LNCaP clone FGC (cell line): ENCODE data around the gene OR13C2.
"Not testable (repeated sequence)": the region's sequence is repeated elsewhere in the genome, so short reads cannot be mapped to it uniquely, and the experiment has no call there.

ENCODE experiments used
- DNase-seq: peaks from one replicate; pipeline ENCODE4 v3.0.0-alpha.2; 2011; ENCODE audit warnings: low read depth
- H3K4me3 ChIP-seq: 2 replicates; pipeline ENCODE4 v1.5.1; 2011; ENCODE audit warnings: mild to moderate bottlenecking, low read depth, low read length, control low read depth
- CTCF ChIP-seq: IDR thresholded peaks from 2 replicates; pipeline ENCODE4 v1.5.1; 2012; ENCODE audit warnings: mild to moderate bottlenecking; ENCODE audit not compliant: control insufficient read depth, insufficient read depth; ENCODE audit errors: extremely low read depth

OR13C2 gene

GRCh38 chr9:104606152-104606551, 725 bp upstream of the OR13C2 start:
- TF ChIP-seq CTCF, result no peak
- H3K4me3 ChIP-seq, result no peak overlapping the region
- DNase-seq, result no peak

GRCh38 chr9:104604801-104605200, 626 bp downstream of the OR13C2 start:
- no peak for TF ChIP-seq CTCF
- no peak overlapping the region for H3K4me3 ChIP-seq
- no peak for DNase-seq

DNA sequence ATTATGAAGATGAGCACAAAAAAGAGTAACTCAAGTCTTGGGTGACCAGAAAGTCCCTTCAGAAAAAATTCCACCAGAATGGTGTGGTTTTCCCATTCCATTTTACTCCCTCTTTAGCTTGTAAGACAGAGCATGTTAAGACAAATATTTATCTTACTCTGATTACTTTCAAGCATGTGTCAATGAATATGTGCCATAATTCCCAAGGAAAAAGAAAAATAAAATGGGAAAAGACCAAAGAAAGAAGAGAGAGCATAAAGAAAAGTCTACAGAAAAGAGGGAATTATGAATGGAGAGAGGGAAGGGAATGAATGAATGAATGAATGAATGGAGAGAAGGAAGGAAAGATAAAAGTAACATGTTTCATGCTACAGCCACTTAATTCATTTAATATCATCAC, 6.1 kb downstream of the OR13C2 start, which contains the start of gene OR13C5:
OR13C5 (minus strand) TSS at position 101 of the 400 bp plus-strand sequence; CDS start at position 101, 0 bp downstream.
- not testable (repeated sequence) for DNase-seq, H3K4me3 ChIP-seq

DNA sequence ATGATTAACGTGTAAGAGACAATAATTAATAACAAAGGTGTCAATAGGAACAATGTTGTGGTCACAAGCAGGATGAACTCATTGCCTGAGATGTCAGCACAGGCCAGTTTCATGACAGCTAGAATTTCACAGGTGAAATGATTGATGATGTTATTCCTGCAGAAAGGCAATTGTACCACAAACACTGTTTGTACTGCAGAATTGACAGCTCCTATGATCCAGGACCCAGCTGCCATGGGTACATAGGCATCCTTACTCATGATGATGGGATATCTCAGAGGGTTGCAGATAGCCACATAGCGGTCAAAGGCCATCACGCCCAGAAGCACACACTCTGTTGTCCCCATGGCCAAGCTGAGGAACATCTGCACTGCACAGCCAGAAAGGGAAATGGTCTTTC, 6.7 kb downstream of the OR13C2 start:
- DNase-seq, H3K4me3 ChIP-seq: not testable (repeated sequence)

GRCh38 chr9:104589626-104590025, 15.8 kb downstream of the OR13C2 start:
- no peak overlapping the region for H3K4me3 ChIP-seq
- TF ChIP-seq CTCF, result no peak
- DNase-seq, result no peak

DNA sequence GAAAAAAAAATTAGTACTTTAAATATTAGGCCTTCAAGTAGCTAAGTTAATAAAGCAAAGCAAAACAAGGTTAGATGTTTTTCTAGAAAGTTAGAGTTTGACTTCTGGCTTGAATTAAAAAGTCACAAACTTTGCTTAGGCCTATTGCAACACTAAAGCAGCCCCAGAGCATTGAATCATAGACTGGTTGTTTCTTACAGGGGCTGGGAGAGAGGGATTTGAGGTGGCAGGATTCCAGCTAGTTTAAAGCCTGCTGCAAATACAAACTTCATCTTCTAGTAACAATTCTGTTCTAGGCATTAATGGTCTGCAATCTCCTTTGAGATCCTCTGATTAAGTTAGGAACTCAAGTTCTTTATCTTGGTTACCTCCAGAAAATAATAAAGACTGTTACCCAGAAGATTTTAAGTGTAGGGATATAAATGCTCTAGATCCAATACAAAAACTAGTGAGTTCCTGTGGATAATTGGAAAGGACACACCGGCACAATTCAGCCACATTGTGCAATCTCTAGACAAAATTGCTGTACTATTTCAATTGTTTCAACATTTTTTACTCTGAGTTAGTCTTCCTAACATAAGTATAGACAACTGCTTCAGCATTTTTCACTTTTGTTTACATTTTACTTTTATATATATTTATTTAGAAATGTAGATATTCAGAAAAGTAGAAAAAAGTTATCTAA, 18.8 kb downstream of the OR13C2 start:
- TF ChIP-seq CTCF, result no peak
- no peak for DNase-seq
- no peak overlapping the region for H3K4me3 ChIP-seq

DNA sequence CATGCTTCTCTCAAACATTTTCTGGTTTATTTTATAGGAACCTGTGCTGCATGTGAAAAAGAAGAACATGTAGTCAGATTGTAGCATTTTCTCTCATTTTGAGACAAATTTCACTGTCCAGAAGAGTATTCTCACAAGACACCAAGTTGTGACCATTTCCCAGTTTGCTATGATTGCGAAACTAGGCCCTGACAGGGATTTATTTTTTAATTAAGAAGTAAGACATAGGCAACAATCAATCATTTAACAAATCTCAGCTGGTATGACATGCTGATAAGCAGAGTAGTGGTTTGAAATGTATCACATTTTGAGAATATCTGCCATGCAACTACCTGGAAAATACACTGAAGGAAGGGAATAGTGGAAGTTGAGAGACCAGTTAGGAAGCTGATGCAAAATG, 24.9 kb downstream of the OR13C2 start:
- TF ChIP-seq CTCF, result no peak
- no peak for DNase-seq

GRCh38 chr9:104577263-104577662, 28.2 kb downstream of the OR13C2 start:
- no peak overlapping the region for H3K4me3 ChIP-seq
- TF ChIP-seq CTCF, result no peak
- no peak for DNase-seq

More for the DNA sequence above, 24.9 kb downstream of the OR13C2 start:
- no peak overlapping the region for H3K4me3 ChIP-seq
